Measurements from ENCODE around the gene ATP5MC3.

ATP5MC3 gene

DNA sequence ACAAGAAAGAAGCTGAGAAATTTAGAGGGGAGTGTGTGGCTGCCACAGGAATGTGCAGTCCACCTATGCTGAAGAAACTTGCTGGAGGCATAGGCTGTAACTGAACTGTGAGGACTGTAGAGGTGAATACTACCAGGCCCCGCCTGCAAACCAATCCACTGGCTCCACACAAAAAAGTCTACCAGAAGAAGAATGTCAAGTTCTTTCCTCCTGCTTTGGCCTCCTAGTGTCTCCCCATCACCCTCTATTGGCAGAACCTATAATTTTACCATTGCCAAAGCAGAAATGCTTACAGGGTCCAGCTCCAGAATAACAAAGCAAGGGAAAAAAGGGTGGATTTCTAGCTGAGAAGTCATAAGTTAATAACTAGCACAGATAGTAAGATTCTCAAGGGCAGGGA, 5.9 kb upstream of the ATP5MC3 start:
- Histone ChIP-seq H3K9ac (ENCODE audit: low read length) (no peak overlapping the region), H3K4me2 (ENCODE audit: low read length, poor library complexity, severe bottlenecking) (no peak overlapping the region), H3K36me3 (ENCODE audit: control insufficient read depth in 1 of 2, insufficient read depth in 2 of 2, low read depth in 1 of 2, low read length in 2 of 2) (no peaks in the 10 kb centered on the region), H3K9me3 (ENCODE audit: control insufficient read depth, low read length) (no peaks in the 10 kb centered on the region), H3K14ac (ENCODE audit: low read length in 2 of 2) (no peak overlapping the region), H2BK15ac (ENCODE audit: low read depth, poor library complexity, severe bottlenecking) (no peak overlapping the region), H4K91ac (ENCODE audit: low read length) (no peak overlapping the region), H2AK5ac (ENCODE audit: low read length, severe bottlenecking) (no peak overlapping the region), H3K79me1 (replicated peaks; ENCODE audit: low read length, poor library complexity, severe bottlenecking) (no peaks in the 10 kb centered on the region), H2BK120ac (ENCODE audit: low read depth, low read length) (no peak overlapping the region), H3K4me1 (ENCODE audit: control insufficient read depth, insufficient read depth, low read depth, low read length) (no peaks in the 10 kb centered on the region), H2BK5ac (ENCODE audit: low read depth, low read length, poor library complexity, severe bottlenecking) (no peak overlapping the region), H3K27me3 (ENCODE audit: control insufficient read depth in 1 of 2, insufficient read depth in 1 of 2, low read length in 2 of 2) (no peaks in the 10 kb centered on the region), H2BK12ac (ENCODE audit: low read length in 2 of 2) (no peak overlapping the region), H3K4me3 (ENCODE audit: insufficient read depth in 1 of 2, low read depth in 1 of 2, low read length in 2 of 2) (no peak overlapping the region), H2AFZ (ENCODE audit: low read depth, low read length) (no peak overlapping the region), H4K8ac (ENCODE audit: low read length) (no peak overlapping the region), H3K23ac (ENCODE audit: low read length in 2 of 2) (no peak overlapping the region), H3K27ac (ENCODE audit: low read length, poor library complexity, severe bottlenecking) (no peak overlapping the region), H3K4ac (ENCODE audit: low read depth in 1 of 2, low read length in 2 of 2) (no peak overlapping the region), H3K18ac (ENCODE audit: low read depth in 1 of 2, low read length in 2 of 2) (no peak overlapping the region)
- WGBS: 100% methylated on average over 1 of the region's 1 CpG
- DNase-seq: peak; percentile 30

DNA sequence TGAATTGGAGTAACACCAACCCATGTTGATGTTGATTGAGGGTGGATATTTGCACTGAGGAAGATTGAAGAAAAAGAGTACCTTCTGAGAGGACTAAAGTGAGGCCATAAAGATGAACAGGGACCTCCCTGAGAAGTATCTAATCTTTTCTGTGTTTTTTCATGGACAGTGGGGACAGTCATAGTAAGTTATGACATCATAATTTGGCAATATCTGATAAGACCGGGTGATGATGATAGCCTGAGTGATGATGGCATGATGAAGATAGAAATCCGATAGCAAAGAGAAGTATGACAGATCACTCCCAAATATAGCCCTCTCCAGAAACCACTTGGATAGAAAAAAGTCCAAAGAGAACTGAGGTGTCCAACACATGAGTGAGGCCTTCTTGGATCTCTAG, 2.2 kb upstream of the ATP5MC3 start:
- Histone ChIP-seq H3K36me3 (ENCODE audit: control insufficient read depth in 1 of 2, insufficient read depth in 2 of 2, low read depth in 1 of 2, low read length in 2 of 2) (peaks cover 7 to 13% of the 10 kb centered on the region in 2 experiments), H3K4ac (ENCODE audit: low read depth in 1 of 2, low read length in 2 of 2) (no peak overlapping the region), H3K23ac (ENCODE audit: low read length in 2 of 2) (no peak overlapping the region), H3K9ac (ENCODE audit: low read length) (no peak overlapping the region), H3K4me3 (ENCODE audit: insufficient read depth in 1 of 2, low read depth in 1 of 2, low read length in 2 of 2) (no peak overlapping the region), H3K4me1 (ENCODE audit: control insufficient read depth, insufficient read depth, low read depth, low read length) (peaks cover 3% of the 10 kb centered on the region), H3K27ac (ENCODE audit: low read length, poor library complexity, severe bottlenecking) (no peak overlapping the region), H3K27me3 (ENCODE audit: control insufficient read depth in 1 of 2, insufficient read depth in 1 of 2, low read length in 2 of 2) (no peaks in the 10 kb centered on the region), H3K14ac (ENCODE audit: low read length in 2 of 2) (no peak overlapping the region), H3K9me3 (ENCODE audit: control insufficient read depth, low read length) (no peaks in the 10 kb centered on the region), H2BK12ac (ENCODE audit: low read length in 2 of 2) (no peak overlapping the region), H3K4me2 (ENCODE audit: low read length, poor library complexity, severe bottlenecking) (no peak overlapping the region), H2AK5ac (ENCODE audit: low read length, severe bottlenecking) (no peak overlapping the region), H4K8ac (ENCODE audit: low read length) (no peak overlapping the region), H4K91ac (ENCODE audit: low read length) (no peak overlapping the region), H2BK15ac (ENCODE audit: low read depth, poor library complexity, severe bottlenecking) (no peak overlapping the region), H3K18ac (ENCODE audit: low read depth in 1 of 2, low read length in 2 of 2) (no peak overlapping the region), H3K79me1 (replicated peaks; ENCODE audit: low read length, poor library complexity, severe bottlenecking) (peaks cover 2% of the 10 kb centered on the region), H2BK5ac (ENCODE audit: low read depth, low read length, poor library complexity, severe bottlenecking) (no peak overlapping the region), H2AFZ (ENCODE audit: low read depth, low read length) (no peak overlapping the region), H2BK120ac (ENCODE audit: low read depth, low read length) (no peak overlapping the region)
- WGBS: 75% methylated on average over 1 of the region's 2 CpGs
- DNase-seq: no peak

DNA sequence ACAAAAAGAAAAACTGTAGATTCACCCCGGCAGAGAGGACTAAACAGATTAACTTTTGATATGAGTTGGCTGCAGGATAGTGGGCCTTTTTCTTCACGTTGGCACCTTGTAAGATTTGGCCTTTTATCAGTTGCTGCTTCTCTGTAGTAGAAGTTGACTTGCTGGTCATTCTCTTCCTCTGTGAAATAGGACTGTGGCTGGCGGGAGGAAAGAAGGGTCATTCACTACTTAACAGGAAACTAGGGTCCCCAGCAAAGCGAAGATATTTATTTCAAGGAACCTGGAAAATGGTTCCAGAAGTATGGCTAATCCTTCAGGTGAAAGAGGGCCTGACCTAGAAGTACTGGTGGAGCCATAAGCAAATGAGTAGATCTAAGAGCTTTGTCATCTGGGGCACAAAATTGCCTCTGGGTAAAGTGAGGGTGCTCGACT, 383 bp upstream of the ATP5MC3 start:
- 72% methylated on average over 4 of the region's 5 CpGs for WGBS
- H3K4me3 ChIP-seq (ENCODE audit: insufficient read depth in 1 of 2, low read depth in 1 of 2, low read length in 2 of 2): peak overlapping the region in 1 of 2 experiments; percentile 94
- H2BK5ac ChIP-seq (ENCODE audit: low read depth, low read length, poor library complexity, severe bottlenecking): no peak overlapping the region
- H3K14ac ChIP-seq (ENCODE audit: low read length in 2 of 2): no peak overlapping the region
- H3K36me3 ChIP-seq (ENCODE audit: control insufficient read depth in 1 of 2, insufficient read depth in 2 of 2, low read depth in 1 of 2, low read length in 2 of 2): peaks cover 7 to 31% of the 10 kb centered on the region in 2 experiments
- peak overlapping the region; percentile 38 for H3K4me2 ChIP-seq (ENCODE audit: low read length, poor library complexity, severe bottlenecking)
- H2AFZ ChIP-seq (ENCODE audit: low read depth, low read length): peak overlapping the region; percentile 33
- peaks cover 2% of the 10 kb centered on the region for H3K79me1 ChIP-seq (replicated peaks; ENCODE audit: low read length, poor library complexity, severe bottlenecking)
- peak overlapping the region; percentile 93 for H4K8ac ChIP-seq (ENCODE audit: low read length)
- peak overlapping the region; percentile 50 for H3K27ac ChIP-seq (ENCODE audit: low read length, poor library complexity, severe bottlenecking)
- peak overlapping the region in 1 of 2 experiments; percentile 63 for H3K18ac ChIP-seq (ENCODE audit: low read depth in 1 of 2, low read length in 2 of 2)
- no peak overlapping the region for H2AK5ac ChIP-seq (ENCODE audit: low read length, severe bottlenecking)
- peak overlapping the region in 1 of 2 experiments; percentile 34 for H3K4ac ChIP-seq (ENCODE audit: low read depth in 1 of 2, low read length in 2 of 2)
- no peaks in the 10 kb centered on the region for H3K27me3 ChIP-seq (ENCODE audit: control insufficient read depth in 1 of 2, insufficient read depth in 1 of 2, low read length in 2 of 2)
- peaks cover 3% of the 10 kb centered on the region for H3K4me1 ChIP-seq (ENCODE audit: control insufficient read depth, insufficient read depth, low read depth, low read length)
- H2BK120ac ChIP-seq (ENCODE audit: low read depth, low read length): no peak overlapping the region
- no peak overlapping the region for H2BK15ac ChIP-seq (ENCODE audit: low read depth, poor library complexity, severe bottlenecking)
- no peak overlapping the region for H3K23ac ChIP-seq (ENCODE audit: low read length in 2 of 2)
- peak overlapping the region; percentile 92 for H3K9ac ChIP-seq (ENCODE audit: low read length)
- no peak overlapping the region for H2BK12ac ChIP-seq (ENCODE audit: low read length in 2 of 2)
- no peaks in the 10 kb centered on the region for H3K9me3 ChIP-seq (ENCODE audit: control insufficient read depth, low read length)
- DNase-seq: no peak
- H4K91ac ChIP-seq (ENCODE audit: low read length): peak overlapping the region; percentile 32

GRCh38 chr2:175180701-175181103, 808 bp downstream of the ATP5MC3 start:
- Histone ChIP-seq H3K9me3 (ENCODE audit: control insufficient read depth, low read length) (no peaks in the 10 kb centered on the region), H2BK120ac (ENCODE audit: low read depth, low read length) (no peak overlapping the region), H3K4me3 (ENCODE audit: insufficient read depth in 1 of 2, low read depth in 1 of 2, low read length in 2 of 2) (peak overlapping the region; percentile 92 to 94), H3K4me1 (ENCODE audit: control insufficient read depth, insufficient read depth, low read depth, low read length) (peaks cover 3% of the 10 kb centered on the region), H2BK12ac (ENCODE audit: low read length in 2 of 2) (peak overlapping the region in 1 of 2 experiments; percentile 54), H3K27me3 (ENCODE audit: control insufficient read depth in 1 of 2, insufficient read depth in 1 of 2, low read length in 2 of 2) (no peaks in the 10 kb centered on the region), H3K4ac (ENCODE audit: low read depth in 1 of 2, low read length in 2 of 2) (peak overlapping the region; percentile 20 to 94), H3K4me2 (ENCODE audit: low read length, poor library complexity, severe bottlenecking) (peak overlapping the region; percentile 30), H3K9ac (ENCODE audit: low read length) (peak overlapping the region; percentile 92), H2AFZ (ENCODE audit: low read depth, low read length) (peak overlapping the region; percentile 83), H2BK15ac (ENCODE audit: low read depth, poor library complexity, severe bottlenecking) (peak overlapping the region; percentile 6), H3K79me1 (replicated peaks; ENCODE audit: low read length, poor library complexity, severe bottlenecking) (peaks cover 2% of the 10 kb centered on the region), H3K36me3 (ENCODE audit: control insufficient read depth in 1 of 2, insufficient read depth in 2 of 2, low read depth in 1 of 2, low read length in 2 of 2) (peaks cover 7 to 43% of the 10 kb centered on the region in 2 experiments), H3K14ac (ENCODE audit: low read length in 2 of 2) (peak overlapping the region in 1 of 2 experiments; percentile 99), H4K91ac (ENCODE audit: low read length) (peak overlapping the region; percentile 79), H3K18ac (ENCODE audit: low read depth in 1 of 2, low read length in 2 of 2) (peak overlapping the region; percentile 85 to 98), H3K27ac (ENCODE audit: low read length, poor library complexity, severe bottlenecking) (peak overlapping the region; percentile 72), H3K23ac (ENCODE audit: low read length in 2 of 2) (no peak overlapping the region), H4K8ac (ENCODE audit: low read length) (peak overlapping the region; percentile 93), H2BK5ac (ENCODE audit: low read depth, low read length, poor library complexity, severe bottlenecking) (no peak overlapping the region), H2AK5ac (ENCODE audit: low read length, severe bottlenecking) (peak overlapping the region; percentile 11)
- peak; percentile 70 for DNase-seq
- 11% methylated on average over 7 of the region's 10 CpGs for WGBS

Measured in mesenchymal stem cell (in vitro differentiated cells and primary cell).